ENCODE data around the gene POLR2A.

POLR2A gene

GRCh38 chr17:7440834-7441195 is 43.4 kb upstream of the POLR2A start:
- Histone ChIP-seq H3K79me2 (ENCODE audit: control insufficient read depth, insufficient read depth, low read length, unreplicated experiment) (no peaks in the 10 kb centered on the region), H3K27ac (ENCODE audit: low read depth, low read length) (no peak overlapping the region), H3K27me3 (ENCODE audit: insufficient read depth, low read length) (peaks cover 17% of the 10 kb centered on the region), H3K4me3 (ENCODE audit: low read depth, low read length) (peak overlapping the region; percentile 80), H3K36me3 (ENCODE audit: insufficient read depth, low read length) (no peaks in the 10 kb centered on the region), H3K4me1 (ENCODE audit: control insufficient read depth, insufficient read depth, low read length, unreplicated experiment) (peaks cover 25% of the 10 kb centered on the region), H2AFZ (ENCODE audit: low read length, unreplicated experiment) (peak overlapping the region; percentile 48)

GRCh38 chr17:7441266-7441665 is 42.9 kb upstream of the POLR2A start:
- Histone ChIP-seq H3K27me3 (ENCODE audit: insufficient read depth, low read length) (peaks cover 20% of the 10 kb centered on the region), H3K36me3 (ENCODE audit: insufficient read depth, low read length) (no peaks in the 10 kb centered on the region), H2AFZ (ENCODE audit: low read length, unreplicated experiment) (no peak overlapping the region), H3K4me3 (ENCODE audit: low read depth, low read length) (peak overlapping the region; percentile 80), H3K27ac (ENCODE audit: low read depth, low read length) (no peak overlapping the region), H3K4me1 (ENCODE audit: control insufficient read depth, insufficient read depth, low read length, unreplicated experiment) (peaks cover 25% of the 10 kb centered on the region), H3K79me2 (ENCODE audit: control insufficient read depth, insufficient read depth, low read length, unreplicated experiment) (no peaks in the 10 kb centered on the region)

GRCh38 chr17:7442142-7442541 is 42.0 kb upstream of the POLR2A start:
- Histone ChIP-seq H3K4me1 (ENCODE audit: control insufficient read depth, insufficient read depth, low read length, unreplicated experiment) (peaks cover 25% of the 10 kb centered on the region), H3K36me3 (ENCODE audit: insufficient read depth, low read length) (no peaks in the 10 kb centered on the region), H3K27me3 (ENCODE audit: insufficient read depth, low read length) (peaks cover 29% of the 10 kb centered on the region), H3K79me2 (ENCODE audit: control insufficient read depth, insufficient read depth, low read length, unreplicated experiment) (no peaks in the 10 kb centered on the region), H2AFZ (ENCODE audit: low read length, unreplicated experiment) (no peak overlapping the region), H3K27ac (ENCODE audit: low read depth, low read length) (no peak overlapping the region), H3K4me3 (ENCODE audit: low read depth, low read length) (no peak overlapping the region)

- H3K79me2 ChIP-seq (ENCODE audit: control insufficient read depth, insufficient read depth, low read length, unreplicated experiment) = no peaks in the 10 kb centered on the region
- H2AFZ ChIP-seq (ENCODE audit: low read length, unreplicated experiment) = no peak overlapping the region
- H3K4me3 ChIP-seq (ENCODE audit: low read depth, low read length) = no peak overlapping the region
- H3K4me1 ChIP-seq (ENCODE audit: control insufficient read depth, insufficient read depth, low read length, unreplicated experiment) = peaks cover 16% of the 10 kb centered on the region
- H3K27ac ChIP-seq (ENCODE audit: low read depth, low read length) = no peak overlapping the region
- H3K27me3 ChIP-seq (ENCODE audit: insufficient read depth, low read length) = peaks cover 22% of the 10 kb centered on the region
- H3K36me3 ChIP-seq (ENCODE audit: insufficient read depth, low read length) = no peaks in the 10 kb centered on the region
Measured at GRCh38 chr17:7443499-7444485, 40.4 kb upstream of the POLR2A start.

GRCh38 chr17:7444682-7445618 is 39.2 kb upstream of the POLR2A start, which contains the start of gene CHRNB1:
Gene CHRNB1, plus strand, starts transcription at chr17:7445061. Its CDS starts 67 bp downstream, at chr17:7445128.
- Histone ChIP-seq H3K4me3 (ENCODE audit: low read depth, low read length) (peak within 1 kb of the TSS; percentile 43), H2AFZ (ENCODE audit: low read length, unreplicated experiment) (peak within 1 kb of the TSS; percentile 26), H3K27me3 (ENCODE audit: insufficient read depth, low read length) (peaks cover 18% of the 10 kb centered on the region), H3K4me1 (ENCODE audit: control insufficient read depth, insufficient read depth, low read length, unreplicated experiment) (peaks cover 16% of the 10 kb centered on the region), H3K79me2 (ENCODE audit: control insufficient read depth, insufficient read depth, low read length, unreplicated experiment) (no peaks in the 10 kb centered on the region), H3K36me3 (ENCODE audit: insufficient read depth, low read length) (no peaks in the 10 kb centered on the region), H3K27ac (ENCODE audit: low read depth, low read length) (no peak within 1 kb of the TSS)

- Histone ChIP-seq H3K27me3 (ENCODE audit: insufficient read depth, low read length) (peaks cover 18% of the 10 kb centered on the region), H3K4me1 (ENCODE audit: control insufficient read depth, insufficient read depth, low read length, unreplicated experiment) (peaks cover 16% of the 10 kb centered on the region), H3K27ac (ENCODE audit: low read depth, low read length) (no peak overlapping the region), H3K36me3 (ENCODE audit: insufficient read depth, low read length) (no peaks in the 10 kb centered on the region), H2AFZ (ENCODE audit: low read length, unreplicated experiment) (peak overlapping the region; percentile 23), H3K4me3 (ENCODE audit: low read depth, low read length) (peak overlapping the region; percentile 43), H3K79me2 (ENCODE audit: control insufficient read depth, insufficient read depth, low read length, unreplicated experiment) (no peaks in the 10 kb centered on the region)
Measured at GRCh38 chr17:7445619-7445968, 38.6 kb upstream of the POLR2A start.

GRCh38 chr17:7448461-7448860 is 35.7 kb upstream of the POLR2A start:
- no peak overlapping the region for H3K27ac ChIP-seq (ENCODE audit: low read depth, low read length)
- no peaks in the 10 kb centered on the region for H3K36me3 ChIP-seq (ENCODE audit: insufficient read depth, low read length)
- H3K27me3 ChIP-seq (ENCODE audit: insufficient read depth, low read length) = peaks cover 18% of the 10 kb centered on the region
- no peak overlapping the region for H3K4me3 ChIP-seq (ENCODE audit: low read depth, low read length)
- peaks cover 15% of the 10 kb centered on the region for H3K4me1 ChIP-seq (ENCODE audit: control insufficient read depth, insufficient read depth, low read length, unreplicated experiment)
- H2AFZ ChIP-seq (ENCODE audit: low read length, unreplicated experiment) = no peak overlapping the region
- H3K79me2 ChIP-seq (ENCODE audit: control insufficient read depth, insufficient read depth, low read length, unreplicated experiment) = no peaks in the 10 kb centered on the region

- Histone ChIP-seq H3K4me1 (ENCODE audit: control insufficient read depth, insufficient read depth, low read length, unreplicated experiment) (no peaks in the 10 kb centered on the region), H2AFZ (ENCODE audit: low read length, unreplicated experiment) (no peak overlapping the region), H3K79me2 (ENCODE audit: control insufficient read depth, insufficient read depth, low read length, unreplicated experiment) (no peaks in the 10 kb centered on the region), H3K27me3 (ENCODE audit: insufficient read depth, low read length) (no peaks in the 10 kb centered on the region), H3K36me3 (ENCODE audit: insufficient read depth, low read length) (no peaks in the 10 kb centered on the region), H3K27ac (ENCODE audit: low read depth, low read length) (no peak overlapping the region), H3K4me3 (ENCODE audit: low read depth, low read length) (no peak overlapping the region)
Measured at GRCh38 chr17:7459961-7460545, 24.1 kb upstream of the POLR2A start.

GRCh38 chr17:7460850-7461660 is 23.1 kb upstream of the POLR2A start:
- Histone ChIP-seq H3K79me2 (ENCODE audit: control insufficient read depth, insufficient read depth, low read length, unreplicated experiment) (no peaks in the 10 kb centered on the region), H3K27me3 (ENCODE audit: insufficient read depth, low read length) (no peaks in the 10 kb centered on the region), H3K4me3 (ENCODE audit: low read depth, low read length) (no peak overlapping the region), H2AFZ (ENCODE audit: low read length, unreplicated experiment) (no peak overlapping the region), H3K4me1 (ENCODE audit: control insufficient read depth, insufficient read depth, low read length, unreplicated experiment) (no peaks in the 10 kb centered on the region), H3K27ac (ENCODE audit: low read depth, low read length) (no peak overlapping the region), H3K36me3 (ENCODE audit: insufficient read depth, low read length) (no peaks in the 10 kb centered on the region)
